SK-N-SH (cell line): ENCODE measurements around the gene DRC3. TPM values are rescaled to one million over a fixed set of nuclear protein-coding genes. Genes with fewer than 3 reads are reported as not detected.

Experiments
- CTCF ChIA-PET: fragments of 300-600, 350-600 bp; formaldehyde crosslinking; extraction: SDS; loops from one replicate; lab custom pipeline; 2021; lab: Yijun Ruan, JAX
- POLR2A ChIA-PET: fragments of 350-600 bp; sonication (Branson Sonifier 250); formaldehyde crosslinking; extraction: SDS; loops from one replicate; lab custom pipeline; 2020; ENCODE audit warnings: antibody characterized with exemption, inconsistent platforms; lab: Yijun Ruan, JAX
- DNase-seq: peaks from one replicate; pipeline ENCODE4 v3.0.0; 2012
- H2AFZ ChIP-seq: fragments of 200-600 bp; sonication (generic); 2 replicates; pipeline ENCODE4 v1.8.1; 2016; ENCODE audit warnings: antibody characterized with exemption, mild to moderate bottlenecking, low read depth
- H3F3A ChIP-seq: fragments of 200-600 bp; sonication (generic); replicated peaks from 2 replicates; pipeline ENCODE3; 2016; ENCODE audit warnings: antibody characterized with exemption, mild to moderate bottlenecking; ENCODE audit not compliant: insufficient read depth
- H3K27ac ChIP-seq, 2 experiments: fragments of 200-500 bp in 1 of 2; fragments of 200-600 bp in 1 of 2; sonication (Bioruptor generic) in 1 of 2; sonication (generic), shearing (Covaris generic) in 1 of 2; 2 replicates each; pipeline versions ENCODE4 v1.5.1 to v1.6.1; 2014 to 2016; ENCODE audit warnings: low read depth in 2 of 2, inconsistent platforms in 1 of 2, low read length in 1 of 2, mild to moderate bottlenecking in 1 of 2, mixed read lengths in 1 of 2
- H3K27me3 ChIP-seq: fragments of 200-600 bp; sonication (generic), shearing (Covaris generic); 2 replicates; pipeline ENCODE4 v1.6.1; 2016; ENCODE audit warnings: mixed run types; ENCODE audit not compliant: insufficient read depth
- H3K36me3 ChIP-seq, 2 experiments: fragments of 200-500 bp in 1 of 2; fragments of 200-600 bp in 1 of 2; sonication (Bioruptor generic) in 1 of 2; sonication (generic) in 1 of 2; replicated peaks in 1 of 2; 2 replicates each; pipeline versions ENCODE3 to v1.5.1; 2014 to 2016; ENCODE audit warnings: low read length in 1 of 2, mild to moderate bottlenecking in 1 of 2; ENCODE audit not compliant: insufficient read depth in 2 of 2, control insufficient read depth in 1 of 2
- H3K4me1 ChIP-seq, 2 experiments: fragments of 200-500 bp in 1 of 2; fragments of 200-600 bp in 1 of 2; sonication (Bioruptor generic) in 1 of 2; sonication (generic), shearing (Covaris generic) in 1 of 2; 2 replicates each; pipeline versions ENCODE4 v1.5.1 to v1.6.1; 2014 to 2016; ENCODE audit warnings: low read depth in 1 of 2, low read length in 1 of 2, mixed run types in 1 of 2; ENCODE audit not compliant: insufficient read depth in 2 of 2, control insufficient read depth in 1 of 2
- H3K4me2 ChIP-seq: fragments of 200-600 bp; sonication (generic), shearing (Covaris generic); 2 replicates; pipeline ENCODE4 v1.6.1; 2017; ENCODE audit warnings: mixed run types
- H3K4me3 ChIP-seq, 2 experiments: fragments of 200-500 bp in 1 of 2; fragments of 200-600 bp in 1 of 2; sonication (Bioruptor generic) in 1 of 2; sonication (generic), shearing (Covaris generic) in 1 of 2; 2 replicates each; pipeline versions ENCODE4 v1.5.1 to v1.8.1; 2014 to 2016; ENCODE audit warnings: low read depth in 2 of 2, inconsistent platforms in 1 of 2, low read length in 1 of 2, mild to moderate bottlenecking in 1 of 2, mixed read lengths in 1 of 2, moderate library complexity in 1 of 2
- H3K79me2 ChIP-seq: fragments of 200-600 bp; sonication (generic); 2 replicates; pipeline ENCODE4 v1.8.1; 2017; ENCODE audit warnings: mild to moderate bottlenecking; ENCODE audit not compliant: insufficient read depth
- H3K9ac ChIP-seq: fragments of 200-600 bp; sonication (generic); 2 replicates; pipeline ENCODE4 v1.6.1; 2017; ENCODE audit warnings: mixed run types
- H3K9me2 ChIP-seq: fragments of 200-600 bp; sonication (generic); 2 replicates; pipeline ENCODE4 v1.6.1; 2017; ENCODE audit warnings: mixed run types
- H3K9me3 ChIP-seq: fragments of 200-600 bp; sonication (generic); 2 replicates; pipeline ENCODE4 v1.6.1; 2017; ENCODE audit warnings: mixed run types, mild to moderate bottlenecking, moderate library complexity
- H4K20me1 ChIP-seq: fragments of 200-600 bp; sonication (generic); 2 replicates; pipeline ENCODE4 v1.6.1; 2017; ENCODE audit warnings: mild to moderate bottlenecking, mixed run types; ENCODE audit not compliant: insufficient read depth
- ELF1 ChIP-seq: IDR thresholded peaks from 2 replicates; pipeline ENCODE4 v1.4.0; 2012
- EP300 ChIP-seq, 2 experiments: IDR thresholded peaks; 2 replicates each; pipeline versions ENCODE4 v1.4.0 to v1.6.1; 2012; ENCODE audit warnings: borderline replicate concordance in 1 of 2, low read depth in 1 of 2, low read length in 1 of 2
- EZH2phosphoT487 ChIP-seq: fragments of 200-600 bp; sonication (generic); IDR thresholded peaks from 2 replicates; pipeline ENCODE4 v1.6.1; 2017; ENCODE audit warnings: low read depth, mixed run types, mild to moderate bottlenecking, antibody characterized with exemption, moderate library complexity, borderline replicate concordance
- GABPA ChIP-seq: IDR thresholded peaks from 2 replicates; pipeline ENCODE4 v1.4.0; 2012; ENCODE audit warnings: low read depth, mild to moderate bottlenecking
- GATA2 ChIP-seq: sonication (generic); formaldehyde crosslinking; IDR thresholded peaks from 2 replicates; pipeline ENCODE4 v1.5.0; 2020; ENCODE audit warnings: mild to moderate bottlenecking, missing genetic modification reagents
- MEF2A ChIP-seq: IDR thresholded peaks from 2 replicates; pipeline ENCODE4 v1.4.0; 2012; ENCODE audit warnings: low read depth, borderline replicate concordance
- NFIC ChIP-seq: IDR thresholded peaks from 2 replicates; pipeline ENCODE4 v1.4.0; 2012; ENCODE audit warnings: borderline replicate concordance
- RXRA ChIP-seq: IDR thresholded peaks from 2 replicates; pipeline ENCODE4 v1.4.0; 2012; ENCODE audit warnings: low read depth, mild to moderate bottlenecking, borderline replicate concordance
- TCF12 ChIP-seq: IDR thresholded peaks from 2 replicates; pipeline ENCODE4 v1.4.0; 2012
- TEAD4 ChIP-seq: IDR thresholded peaks from 2 replicates; pipeline ENCODE4 v1.4.0; 2012; ENCODE audit warnings: mild to moderate bottlenecking, borderline replicate concordance; ENCODE audit not compliant: insufficient read depth
- YY1 ChIP-seq: IDR thresholded peaks from 2 replicates; pipeline ENCODE4 v1.4.0; 2012; ENCODE audit warnings: low read depth, mild to moderate bottlenecking
- WGBS: methylation state at CpG from one replicate; pipeline ENCODE4 v1.1.6; 2017; ENCODE audit warnings: low lambda C conversion rate; 5-methylcytosine and 5-hydroxymethylcytosine counted together
- polyA plus RNA-seq, 3 experiments: library from polyadenylated mRNA; depleted of rRNA; stranded (reverse); fragments of >200 nt; gene quantifications; 2 replicates each; pipeline ENCODE4 v1.2.3, GENCODE V29; 2012
- TF ChIP-seq, protein P1 (sequence below): IDR thresholded peaks from 2 replicates; pipeline ENCODE4 v1.4.0; 2012; ENCODE audit warnings: low read depth
- TF ChIP-seq, protein P2 (sequence below): IDR thresholded peaks from 2 replicates; pipeline ENCODE4; 2012

The DRC3 gene
- polyA plus RNA-seq, 1 of the 3 experiments (the other 2 are of a cell fraction) = 3.6 TPM

DNA sequence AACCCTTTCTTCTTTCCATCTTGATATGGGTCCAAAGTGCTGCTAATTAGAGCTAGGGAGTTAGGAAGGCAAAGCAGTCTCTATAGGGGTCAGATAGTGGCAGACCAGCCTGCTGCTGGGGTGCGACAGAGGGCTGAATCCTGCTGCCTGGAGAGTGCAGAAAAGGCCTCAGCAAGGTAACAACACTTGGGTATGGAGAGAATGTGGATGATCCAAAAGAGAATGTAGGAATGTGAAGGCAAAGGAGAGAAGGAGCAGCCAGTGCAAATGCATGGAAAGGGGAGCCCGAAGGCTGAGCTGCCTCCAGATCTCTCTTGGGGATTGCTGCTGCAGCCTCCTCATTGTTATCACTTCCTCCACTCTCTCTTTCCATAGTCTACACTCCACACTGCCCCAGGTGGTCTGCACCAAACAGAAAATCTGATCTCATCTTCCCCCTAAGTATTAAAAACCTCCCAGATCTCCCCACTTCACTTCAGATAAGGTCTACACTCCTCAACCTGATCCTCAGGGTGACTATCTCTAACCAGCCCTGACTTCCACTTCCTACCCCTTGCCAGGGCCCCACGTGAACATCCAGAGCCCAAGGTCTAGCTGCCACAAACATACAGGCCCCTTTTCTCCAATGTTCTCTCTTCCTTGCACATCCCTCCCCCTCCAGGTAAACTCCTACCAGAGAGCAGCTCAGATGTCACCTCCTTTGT, 29.2 kb upstream of the DRC3 start:
- no peaks in the 10 kb centered on the region; the same call in 1 of the 2 replicates for H3K9me2 ChIP-seq
- TF ChIP-seq EP300 (IDR thresholded peaks at IDR 0.05; ENCODE audit: borderline replicate concordance in 1 of 2, low read depth in 1 of 2, low read length in 1 of 2) (no peak), GABPA (no peak), NFIC (no peak), YY1 (no peak), ELF1 (no peak), TEAD4 (no peak), GATA2 (CRISPR knock-in tag) (no peak), MEF2A (no peak)
- TF ChIP-seq, protein P1, sequence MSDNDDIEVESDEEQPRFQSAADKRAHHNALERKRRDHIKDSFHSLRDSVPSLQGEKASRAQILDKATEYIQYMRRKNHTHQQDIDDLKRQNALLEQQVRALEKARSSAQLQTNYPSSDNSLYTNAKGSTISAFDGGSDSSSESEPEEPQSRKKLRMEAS = no peak
- TF ChIP-seq, protein P2, sequence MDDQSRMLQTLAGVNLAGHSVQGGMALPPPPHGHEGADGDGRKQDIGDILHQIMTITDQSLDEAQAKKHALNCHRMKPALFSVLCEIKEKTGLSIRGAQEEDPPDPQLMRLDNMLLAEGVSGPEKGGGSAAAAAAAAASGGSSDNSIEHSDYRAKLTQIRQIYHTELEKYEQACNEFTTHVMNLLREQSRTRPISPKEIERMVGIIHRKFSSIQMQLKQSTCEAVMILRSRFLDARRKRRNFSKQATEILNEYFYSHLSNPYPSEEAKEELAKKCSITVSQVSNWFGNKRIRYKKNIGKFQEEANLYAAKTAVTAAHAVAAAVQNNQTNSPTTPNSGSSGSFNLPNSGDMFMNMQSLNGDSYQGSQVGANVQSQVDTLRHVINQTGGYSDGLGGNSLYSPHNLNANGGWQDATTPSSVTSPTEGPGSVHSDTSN = no peak
- H4K20me1 ChIP-seq = no peaks in the 10 kb centered on the region
- no peaks in the 10 kb centered on the region for H3K36me3 ChIP-seq
- H3K4me2 ChIP-seq = peak overlapping the region; percentile 78
- H3K4me1 ChIP-seq = peaks cover 63 to 85% of the 10 kb centered on the region in 2 experiments
- no peaks in the 10 kb centered on the region for H3K27me3 ChIP-seq
- peak overlapping the region; percentile 74 to 96 for H3K27ac ChIP-seq
- no peak overlapping the region for H3K9ac ChIP-seq
- peak overlapping the region in 1 of 2 experiments; percentile 48; a peak in 1 of 4 replicates for H3K4me3 ChIP-seq
- POLR2A ChIA-PET = interaction anchor here (0.6 kb wide), 1 partner anchor 29 kb away, joined by 4 read pairs; the partner anchor contains the start of gene DRC3
- peaks cover 83% of the 10 kb centered on the region for H3K79me2 ChIP-seq
- no peak for DNase-seq
- CTCF ChIA-PET = interaction anchor here (1.6 to 6.1 kb wide), 3 partner anchors 9 to 23 kb away, joined by 4 to 35 read pairs (median 6); no protein-coding TSS in a partner anchor
- H2AFZ ChIP-seq = no peak overlapping the region
- H3K9me3 ChIP-seq = no peaks in the 10 kb centered on the region
- H3F3A ChIP-seq = peaks cover 56% of the 10 kb centered on the region
- 57% methylated on average over 3 of the region's 3 CpGs for WGBS

DNA sequence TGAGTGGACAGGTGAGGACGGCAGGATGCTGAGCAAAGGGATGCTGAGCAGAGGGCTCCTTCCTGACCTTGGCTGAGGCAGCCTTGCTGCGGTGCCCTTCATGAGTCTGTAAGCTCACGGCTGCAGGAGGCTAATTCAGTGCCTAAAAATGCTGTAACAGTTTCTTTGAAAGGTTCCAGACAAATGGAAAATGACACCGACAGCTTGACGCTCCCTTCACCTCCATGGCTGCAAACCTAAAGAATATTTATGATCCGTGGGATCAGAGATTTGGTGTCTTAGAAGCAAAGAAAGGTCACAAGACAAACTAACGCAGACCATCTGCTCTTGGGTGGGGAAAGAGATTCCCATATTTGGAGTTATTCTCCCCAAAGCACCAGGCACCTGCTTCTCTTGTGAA, 28.4 kb upstream of the DRC3 start:
- Histone ChIP-seq H3K27me3 (no peaks in the 10 kb centered on the region), H3K36me3 (no peaks in the 10 kb centered on the region), H3K4me2 (peak overlapping the region; percentile 78; the same call in 1 of the 2 replicates), H3K4me1 (peaks cover 57 to 80% of the 10 kb centered on the region in 2 experiments), H3K4me3 (no peak overlapping the region), H3F3A (peaks cover 56% of the 10 kb centered on the region), H3K9me3 (no peaks in the 10 kb centered on the region), H3K9me2 (no peaks in the 10 kb centered on the region; the same call in 1 of the 2 replicates), H3K27ac (peak overlapping the region; percentile 74 to 96; a peak in 3 of 4 replicates), H3K79me2 (peaks cover 83% of the 10 kb centered on the region), H2AFZ (no peak overlapping the region), H4K20me1 (no peaks in the 10 kb centered on the region), H3K9ac (no peak overlapping the region)
- ChIA-PET CTCF (interaction anchor here (0.8 to 6.1 kb wide), 4 partner anchors 8 to 24 kb away, joined by 4 to 35 read pairs (median 5); no protein-coding TSS in a partner anchor), POLR2A (interaction anchor here (1.0 kb wide), 1 partner anchor 108 kb away, joined by 3 read pairs; no protein-coding TSS in a partner anchor)
- no peak for DNase-seq
- TF ChIP-seq EZH2phosphoT487 (no peak), RXRA (no peak; the same call in 1 of the 2 replicates), NFIC (0 out of 2 replicates have a peak, but pooled peaks have one; percentile 16), EP300 (IDR thresholded peaks at IDR 0.05; ENCODE audit: borderline replicate concordance in 1 of 2, low read depth in 1 of 2, low read length in 1 of 2) (peak; percentile 40 to 48; a peak in 3 of 4 replicates), TCF12 (peak; percentile 84)
- TF ChIP-seq, protein P1 = no peak
- TF ChIP-seq, protein P2 = peak; percentile 80
- WGBS = 51% methylated on average over 6 of the region's 7 CpGs
